NB4 (cell line): Measurements from ENCODE around the gene CTRB2.
"Not testable (repeated sequence)": the region's sequence is repeated elsewhere in the genome, so short reads cannot be mapped to it uniquely, and the experiment has no call there.

ENCODE experiments used
- DNase-seq: peaks from one replicate; pipeline ENCODE4 v3.0.0; 2010; ENCODE audit warnings: low read depth
- H3K4me3 ChIP-seq: one replicate; pipeline ENCODE4 v1.5.1; 2011; ENCODE audit warnings: mild to moderate bottlenecking, low read depth, low read length, moderate library complexity
- MYC ChIP-seq: IDR thresholded peaks from 2 replicates; pipeline ENCODE4 v1.6.1; 2011; ENCODE audit warnings: low read depth, low read length
- POLR2A ChIP-seq: IDR thresholded peaks from 2 replicates; pipeline ENCODE4 v1.6.1; 2011; ENCODE audit warnings: mild to moderate bottlenecking; ENCODE audit not compliant: insufficient read length; ENCODE audit errors: extremely low read depth
- TF ChIP-seq, protein P1 (sequence below): IDR thresholded peaks from 2 replicates; pipeline ENCODE4 v1.6.1; 2011; ENCODE audit warnings: low read depth, low read length
- TF ChIP-seq, protein P2 (sequence below): IDR thresholded peaks from one replicate; pipeline ENCODE4 v1.5.1; 2012; ENCODE audit warnings: low read depth, low read length

Gene CTRB2

GRCh38 chr16:75247249-75247648 lies 40.3 kb upstream of the CTRB2 start:
- H3K4me3 ChIP-seq, result no peak overlapping the region
- no peak for TF ChIP-seq MYC
- TF ChIP-seq, protein P1, sequence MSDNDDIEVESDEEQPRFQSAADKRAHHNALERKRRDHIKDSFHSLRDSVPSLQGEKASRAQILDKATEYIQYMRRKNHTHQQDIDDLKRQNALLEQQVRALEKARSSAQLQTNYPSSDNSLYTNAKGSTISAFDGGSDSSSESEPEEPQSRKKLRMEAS, result no peak
- TF ChIP-seq, protein P2, sequence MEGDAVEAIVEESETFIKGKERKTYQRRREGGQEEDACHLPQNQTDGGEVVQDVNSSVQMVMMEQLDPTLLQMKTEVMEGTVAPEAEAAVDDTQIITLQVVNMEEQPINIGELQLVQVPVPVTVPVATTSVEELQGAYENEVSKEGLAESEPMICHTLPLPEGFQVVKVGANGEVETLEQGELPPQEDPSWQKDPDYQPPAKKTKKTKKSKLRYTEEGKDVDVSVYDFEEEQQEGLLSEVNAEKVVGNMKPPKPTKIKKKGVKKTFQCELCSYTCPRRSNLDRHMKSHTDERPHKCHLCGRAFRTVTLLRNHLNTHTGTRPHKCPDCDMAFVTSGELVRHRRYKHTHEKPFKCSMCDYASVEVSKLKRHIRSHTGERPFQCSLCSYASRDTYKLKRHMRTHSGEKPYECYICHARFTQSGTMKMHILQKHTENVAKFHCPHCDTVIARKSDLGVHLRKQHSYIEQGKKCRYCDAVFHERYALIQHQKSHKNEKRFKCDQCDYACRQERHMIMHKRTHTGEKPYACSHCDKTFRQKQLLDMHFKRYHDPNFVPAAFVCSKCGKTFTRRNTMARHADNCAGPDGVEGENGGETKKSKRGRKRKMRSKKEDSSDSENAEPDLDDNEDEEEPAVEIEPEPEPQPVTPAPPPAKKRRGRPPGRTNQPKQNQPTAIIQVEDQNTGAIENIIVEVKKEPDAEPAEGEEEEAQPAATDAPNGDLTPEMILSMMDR, result no peak
- no peak for TF ChIP-seq POLR2A
- no peak for DNase-seq

DNA sequence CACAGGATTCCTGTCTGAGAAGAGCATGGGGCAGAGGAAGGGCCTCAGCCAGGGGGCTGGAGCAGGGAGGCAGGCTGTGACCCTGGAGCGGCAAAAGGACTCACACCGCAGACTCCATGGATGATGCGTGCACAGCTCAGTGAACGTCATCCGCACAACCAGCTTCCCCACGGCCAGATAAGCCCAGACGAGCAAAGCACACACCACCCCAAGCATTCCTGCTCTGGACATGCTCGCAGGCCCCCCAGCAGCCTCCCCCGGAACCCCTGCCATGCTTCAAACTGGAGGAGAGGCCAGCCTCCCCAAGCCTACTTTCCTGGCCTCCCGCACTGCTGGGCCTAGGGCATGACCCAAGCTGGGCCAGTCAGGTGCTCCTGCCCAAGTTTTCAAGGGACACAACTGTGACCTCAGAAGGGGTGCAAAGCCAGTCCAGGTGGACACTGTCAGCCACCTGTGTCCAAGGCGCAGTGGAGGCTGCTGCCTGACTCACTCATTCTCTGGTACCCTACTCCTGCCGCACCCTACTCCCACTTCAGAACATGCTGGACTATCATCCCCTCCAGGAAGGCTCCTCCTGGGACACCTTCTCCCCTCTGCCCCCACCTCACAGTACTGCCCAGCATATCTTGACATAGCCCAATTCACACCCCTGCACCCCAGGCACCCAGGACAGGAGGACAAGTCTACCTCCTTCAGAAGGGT lies 39.7 kb upstream of the CTRB2 start:
- DNase-seq, result no peak
- H3K4me3 ChIP-seq, result no peak overlapping the region
- TF ChIP-seq MYC (no peak), POLR2A (no peak)
- TF ChIP-seq, protein P2, result no peak
- TF ChIP-seq, protein P1, result no peak

DNA sequence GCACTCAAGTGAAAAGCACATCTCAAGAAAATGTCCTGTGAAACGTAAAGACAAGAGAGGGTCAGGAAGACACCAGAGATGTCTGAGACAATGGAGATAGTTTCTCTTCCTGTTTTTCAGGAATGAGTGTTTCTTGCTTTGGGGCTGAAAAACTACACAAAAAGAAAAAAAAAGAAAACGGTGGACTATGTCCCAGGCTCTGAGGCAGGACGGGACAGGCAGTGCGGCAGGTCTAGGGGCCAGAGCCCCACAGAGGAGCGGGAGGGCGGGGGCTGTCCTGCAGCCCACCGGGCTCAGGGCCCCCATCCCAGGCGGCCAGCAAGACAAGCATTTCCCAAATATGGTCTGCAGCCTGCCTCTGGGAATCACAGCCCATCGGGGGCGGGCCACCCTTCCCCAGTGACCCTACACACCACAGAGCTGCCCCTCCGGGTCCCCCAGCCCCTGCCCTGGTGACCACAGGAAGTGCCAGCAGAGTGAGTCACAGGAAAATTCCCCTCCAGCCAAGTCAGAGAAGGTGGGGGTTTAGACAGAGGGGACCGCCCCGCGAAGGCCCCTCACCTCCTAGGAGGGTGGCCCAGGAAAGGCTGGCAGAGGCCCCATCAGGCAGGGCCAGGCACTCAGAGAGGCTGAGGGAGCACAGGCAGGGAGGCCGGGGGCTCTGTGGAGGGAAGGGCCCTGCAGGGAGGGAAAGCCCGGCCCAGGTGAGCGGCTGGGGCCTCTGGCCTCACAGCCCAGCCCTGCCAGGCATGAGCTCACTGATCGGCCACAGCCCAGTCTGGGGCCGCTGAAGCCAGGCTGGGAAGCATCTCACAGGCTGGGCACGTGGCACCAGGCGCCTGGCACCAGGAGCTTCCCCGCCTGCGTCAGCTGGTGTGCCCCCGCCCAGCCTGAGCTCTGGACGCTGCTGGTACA lies 38.1 kb upstream of the CTRB2 start:
- DNase-seq, result peak; percentile 61
- TF ChIP-seq, protein P1, result no peak
- no peak overlapping the region for H3K4me3 ChIP-seq

GRCh38 chr16:75244225-75244809 lies 37.4 kb upstream of the CTRB2 start:
- H3K4me3 ChIP-seq, result no peak overlapping the region
- TF ChIP-seq, protein P2, result peak; percentile 14
- TF ChIP-seq, protein P1, result no peak
- DNase-seq, result peak; percentile 76

DNA sequence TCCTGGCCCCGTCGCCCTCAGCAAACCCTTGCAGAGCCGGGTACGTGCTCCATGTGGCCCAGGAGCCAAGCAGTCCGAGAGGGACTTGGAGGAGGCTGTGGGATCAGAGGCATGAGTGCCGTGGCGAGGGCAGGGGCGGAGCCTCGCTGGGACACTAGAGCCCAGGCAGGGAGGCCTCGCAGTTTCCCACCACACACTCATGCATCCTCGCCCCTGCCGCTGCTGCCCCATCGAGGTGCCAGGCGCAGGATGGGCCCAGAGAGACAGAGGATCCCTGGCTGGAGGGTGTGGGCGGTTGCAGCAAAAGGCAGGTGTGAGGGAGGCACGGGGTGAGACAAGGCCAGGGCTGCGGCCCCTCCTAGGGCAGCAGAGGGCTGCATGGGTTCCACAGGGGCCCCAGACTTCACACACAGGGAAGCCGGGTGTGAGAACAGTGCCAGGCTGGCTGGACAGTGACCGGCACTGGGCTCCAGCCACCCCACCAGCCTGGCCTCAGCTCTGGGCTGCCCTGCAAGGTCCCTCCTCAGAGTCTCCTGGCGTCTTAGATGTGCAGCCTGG lies 36.8 kb upstream of the CTRB2 start:
- DNase-seq, result no peak
- no peak overlapping the region for H3K4me3 ChIP-seq
- TF ChIP-seq POLR2A (no peak), MYC (no peak)
- TF ChIP-seq, protein P2, result no peak
- TF ChIP-seq, protein P1, result no peak

- DNase-seq, H3K4me3 ChIP-seq: not testable (repeated sequence)
These were observed 35.6 kb upstream of the CTRB2 start for GRCh38 chr16:75242436-75243078.
